Heart right ventricle (tissue), 16 donors: ENCODE measurements around the gene ZNF132. TPM values are rescaled to one million over a fixed set of nuclear protein-coding genes. Genes with fewer than 3 reads are reported as not detected.

Source experiments
- ATAC-seq, 8 donors: fragments of 200-7000 bp; cut with Tn5 transposase; one replicate each; pipeline ENCODE4 v1.9.1; 2020; ENCODE audit warnings: mild to moderate bottlenecking in 8 of 8, moderate library complexity in 8 of 8, moderate number of reproducible peaks in 1 of 8
- DNase-seq, 2 donors: peaks; one replicate each; pipeline ENCODE4 v3.0.0-alpha.2; 2020
- H3K27ac ChIP-seq, 10 donors: fragments of 200-600 bp; sonication (generic) in 2 of 10; one replicate each; pipeline versions ENCODE4 v1.5.0 to v1.8.0; 2020 to 2022; ENCODE audit warnings: mild to moderate bottlenecking in 3 of 10
- H3K27me3 ChIP-seq, 7 donors: fragments of 200-600 bp; one replicate each; pipeline ENCODE4 v1.8.0; 2021 to 2022; ENCODE audit warnings: mild to moderate bottlenecking in 2 of 7
- H3K36me3 ChIP-seq, 9 donors: fragments of 200-600 bp; sonication (generic) in 1 of 9; one replicate each; pipeline versions ENCODE4 v1.5.0 to v1.8.0; 2020 to 2022; ENCODE audit warnings: mild to moderate bottlenecking in 2 of 9
- H3K4me1 ChIP-seq, 9 donors: fragments of 200-600 bp; sonication (generic) in 1 of 9; one replicate each; pipeline versions ENCODE4 v1.5.0 to v1.8.0; 2020 to 2022; ENCODE audit warnings: mild to moderate bottlenecking in 4 of 9
- H3K4me3 ChIP-seq, 10 donors: fragments of 200-600 bp; sonication (generic) in 2 of 10; one replicate each; pipeline versions ENCODE4 v1.5.0 to v1.8.0; 2020 to 2022; ENCODE audit warnings: mild to moderate bottlenecking in 7 of 10, moderate library complexity in 2 of 10
- H3K9me3 ChIP-seq, 11 donors: fragments of 200-600 bp in 10 of 11; sonication (generic) in 2 of 11; one replicate each; pipeline versions ENCODE4 v1.5.0 to v1.8.0; 2013 to 2022; ENCODE audit warnings: mild to moderate bottlenecking in 2 of 11, control low read depth in 1 of 11, moderate library complexity in 1 of 11
- CTCF ChIP-seq, 9 donors: fragments of 200-600 bp; sonication (generic) in 2 of 9; IDR thresholded peaks; one replicate each; pipeline versions ENCODE4 v1.5.0 to v1.8.0; 2021 to 2022; ENCODE audit warnings: antibody characterized with exemption in 9 of 9, mild to moderate bottlenecking in 5 of 9, moderate library complexity in 1 of 9
- WGBS, 2 donors: extraction: QIAGEN DNeasy Blood & Tissue Kit; methylation state at CpG; one replicate each; pipeline ENCODE4 v1.1.7; 2013; ENCODE audit warnings: inconsistent platforms in 1 of 2; 5-methylcytosine and 5-hydroxymethylcytosine counted together
- intact Hi-C, 10 donors: fragments of 100-400 bp; cut with DNase I; formaldehyde crosslinking; loops; one replicate each; pipeline versions ENCODE4 v1.11.1 to v1.14.2; 2022
- polyA plus RNA-seq, 2 donors: library from polyadenylated mRNA; stranded (reverse); fragments of 200-250 nt; gene quantifications; one replicate each; pipeline ENCODE4 v1.2.3, GENCODE V29; 2013
- total RNA-seq, 10 donors: library from RNA; stranded (reverse); fragmentation: NEBNext Ultra II Directional in 3 of 10; extraction: Animal tissue kit (Norgen Biotek cat#: 25700) in 3 of 10; gene quantifications; one replicate each; pipeline versions ENCODE4 v1.2.1 to v1.2.4, GENCODE V29; 2021 to 2023
- donor health status: Arrhythmogenic right ventricular cardiomyopathy.
- donor health status: ischemic (EF 13 %, LVEDD 7.1; RV severe dilation, severe dysfunction).
- donor health status: healthy with polysubstance abuse.
- donor health status: DM: no; HTN: yes; CAD: no.
- donor health status: DM: no; HTN: no; CAD: no.
- donor health status: ischemic (EF 25% LVEDD 6.9; RV normal size, moderate dysfunction).
- donor health status: ischemic (EF 25% LVEDD 5.7; RV mildly dilated, moderate dysfunction).
- donor health status: healthy.
- donor health status: DM: yes; HTN: yes; CAD: no.
- donor health status: Ischemic cardiomyopathy.
- donor health status: ischemic (EF 35%, LVEDD 5.7; RV mildly dilated, moderate dysfunction).
- donor health status: nonischemic (EF 11% LVEDD 7.7; RV severe dilation, severe dysfunction).
- donor health status: DM: yes; HTN: yes; CAD: no.
- donor health status: PGD.
- donor health status: ischemic (EF 29% LVEDD 5.4; RV normal size, mild dysfunction).
- donor health status: nonischemic (EF 23%, LVEDD 6.1; RV moderate dilation, normal function).

The ZNF132 gene
- total and polyA plus RNA-seq, 12 donors = 1.1 to 6.7 (median 4.7) TPM

- H3K4me3 ChIP-seq = no peak overlapping the region
- H3K9me3 ChIP-seq = no peaks in the 10 kb centered on the region
- DNase-seq (no peak), ATAC-seq (no peak)
- intact Hi-C loops = no loop called here
- no peak for TF ChIP-seq CTCF (IDR thresholded peaks at IDR 0.05)
- no peak overlapping the region for H3K27ac ChIP-seq
- WGBS, 2 donors = 86% methylated on average over 4 of the region's 4 CpGs
- peaks cover 0 to 24% (median 21%) of the 10 kb centered on the region in 9 donors for H3K36me3 ChIP-seq
- peaks cover 0 to 31% (median 23%) of the 10 kb centered on the region in 7 donors for H3K27me3 ChIP-seq
- H3K4me1 ChIP-seq = peaks cover 8 to 27% (median 13%) of the 10 kb centered on the region in 9 donors
Observed at GRCh38 chr19:58398087-58398486, 41.9 kb downstream of the ZNF132 start.

- Histone ChIP-seq H3K4me1 (peaks cover 8 to 27% (median 13%) of the 10 kb centered on the region in 9 donors), H3K4me3 (no peak overlapping the region), H3K9me3 (no peaks in the 10 kb centered on the region), H3K36me3 (peaks cover 0 to 29% (median 24%) of the 10 kb centered on the region in 9 donors), H3K27me3 (peaks cover 0 to 31% (median 23%) of the 10 kb centered on the region in 7 donors), H3K27ac (no peak overlapping the region)
- 63 to 67% methylated on average over 7 of the region's 7 CpGs for WGBS, 2 donors
- intact Hi-C loops = no loop called here
- no peak for TF ChIP-seq CTCF (IDR thresholded peaks at IDR 0.05)
- DNase-seq (no peak), ATAC-seq (no peak)
Observed at GRCh38 chr19:58397533-58398037, 42.4 kb downstream of the ZNF132 start.

- intact Hi-C loops = no loop called here
- Histone ChIP-seq H3K4me3 (peak overlapping the region in 1 of 10 donors; percentile 36), H3K36me3 (peaks cover 0 to 35% (median 24%) of the 10 kb centered on the region in 9 donors), H3K27me3 (peaks cover 0 to 31% (median 23%) of the 10 kb centered on the region in 7 donors), H3K4me1 (peaks cover 8 to 25% (median 13%) of the 10 kb centered on the region in 9 donors), H3K9me3 (no peaks in the 10 kb centered on the region), H3K27ac (no peak overlapping the region)
- DNase-seq (no peak), ATAC-seq (no peak)
- 28 to 29% methylated on average over 47 to 58 of the region's 58 CpGs for WGBS, 2 donors
- TF ChIP-seq CTCF (IDR thresholded peaks at IDR 0.05) = no peak
Observed at GRCh38 chr19:58396691-58397532, 43.0 kb downstream of the ZNF132 start.

GRCh38 chr19:58395979-58396627 lies 43.9 kb downstream of the ZNF132 start:
- no peaks in the 10 kb centered on the region for H3K9me3 ChIP-seq
- ATAC-seq (no peak), DNase-seq (no peak)
- H3K4me1 ChIP-seq = peaks cover 7 to 18% (median 11%) of the 10 kb centered on the region in 9 donors
- TF ChIP-seq CTCF (IDR thresholded peaks at IDR 0.05) = no peak
- peak overlapping the region in 1 of 10 donors; percentile 52 for H3K27ac ChIP-seq
- H3K4me3 ChIP-seq = peak overlapping the region in 2 of 10 donors; percentile 10 to 51
- peaks cover 0 to 31% (median 23%) of the 10 kb centered on the region in 7 donors for H3K27me3 ChIP-seq
- H3K36me3 ChIP-seq = peaks cover 0 to 43% (median 31%) of the 10 kb centered on the region in 9 donors
- intact Hi-C loops = no loop called here
- 2 to 3% methylated on average over 33 to 75 of the region's 75 CpGs for WGBS, 2 donors
